Fibroblast of skin of right quadriceps (primary cell): Measurements from ENCODE around the gene MUC2.

Experiments used
- DNase-seq: peaks from one replicate; pipeline ENCODE4 v3.0.0-alpha.2; 2013

Gene MUC2

DNA sequence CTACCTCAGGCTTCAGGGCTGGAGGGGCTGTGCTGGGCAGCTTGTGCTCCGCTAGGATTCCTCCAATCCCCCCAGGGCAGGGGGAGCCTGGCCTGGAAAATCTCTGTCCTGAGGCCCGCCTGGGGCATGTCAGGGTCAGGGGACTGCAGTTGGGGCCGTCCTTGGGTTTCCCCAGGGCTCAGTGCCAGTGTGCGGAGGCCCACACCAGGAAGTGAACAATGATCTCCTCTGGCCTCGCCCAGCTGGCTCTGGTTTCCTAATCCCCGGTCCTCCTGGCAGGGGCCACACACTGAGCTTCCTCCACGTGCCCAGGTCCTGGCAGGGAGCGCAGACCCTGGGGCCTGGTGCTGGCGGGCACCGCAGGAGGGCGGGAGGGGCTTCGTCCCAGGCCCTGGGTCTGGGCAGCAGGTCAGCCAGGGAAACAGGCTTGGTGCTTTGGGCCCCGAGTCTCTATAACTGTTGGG, 1.4 kb upstream of the MUC2 start:
- no peak for DNase-seq

DNA sequence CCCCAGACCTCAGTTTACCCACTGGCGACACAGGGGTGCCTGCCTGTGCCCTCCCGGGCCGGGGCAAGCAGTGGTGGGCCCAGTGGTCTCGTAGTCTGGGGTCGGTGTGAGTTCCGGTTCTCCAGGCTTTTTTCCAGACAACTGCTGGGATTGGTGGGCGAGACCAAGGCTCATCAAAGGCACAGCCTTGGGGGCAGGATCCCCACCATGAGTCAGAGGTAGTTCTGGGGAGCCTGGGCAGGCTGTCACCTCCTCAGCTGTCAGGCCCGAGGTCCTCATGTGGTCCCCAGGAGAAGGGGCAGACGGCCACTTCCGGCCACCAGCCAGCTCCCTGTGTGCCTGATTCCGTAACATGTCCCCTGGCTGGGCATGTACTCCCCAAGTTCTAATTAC, 827 bp upstream of the MUC2 start:
- DNase-seq, result no peak

DNA sequence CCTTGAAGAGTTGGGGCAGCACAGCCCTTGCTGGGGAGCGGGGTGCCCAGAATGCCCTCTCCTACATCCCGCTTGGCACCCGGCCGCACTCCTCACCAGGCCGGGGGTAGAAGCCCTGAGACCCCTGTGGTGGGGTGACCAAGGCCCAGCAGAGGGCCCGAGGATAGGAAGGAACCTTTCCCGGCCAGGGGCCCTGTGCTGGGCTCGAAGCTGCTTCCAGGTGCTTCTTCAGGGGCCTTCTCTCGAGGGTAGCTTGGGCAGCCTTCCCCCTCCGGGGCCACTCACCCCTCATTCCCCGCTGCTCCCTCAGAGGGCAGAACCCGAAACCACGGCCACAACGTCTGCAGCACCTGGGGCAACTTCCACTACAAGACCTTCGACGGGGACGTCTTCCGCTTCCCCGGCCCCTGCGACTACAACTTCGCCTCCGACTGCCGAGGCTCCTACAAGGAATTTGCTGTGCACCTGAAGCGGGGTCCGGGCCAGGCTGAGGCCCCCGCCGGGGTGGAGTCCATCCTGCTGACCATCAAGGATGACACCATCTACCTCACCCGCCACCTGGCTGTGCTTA, 752 bp downstream of the MUC2 start:
- DNase-seq, result no peak

DNA sequence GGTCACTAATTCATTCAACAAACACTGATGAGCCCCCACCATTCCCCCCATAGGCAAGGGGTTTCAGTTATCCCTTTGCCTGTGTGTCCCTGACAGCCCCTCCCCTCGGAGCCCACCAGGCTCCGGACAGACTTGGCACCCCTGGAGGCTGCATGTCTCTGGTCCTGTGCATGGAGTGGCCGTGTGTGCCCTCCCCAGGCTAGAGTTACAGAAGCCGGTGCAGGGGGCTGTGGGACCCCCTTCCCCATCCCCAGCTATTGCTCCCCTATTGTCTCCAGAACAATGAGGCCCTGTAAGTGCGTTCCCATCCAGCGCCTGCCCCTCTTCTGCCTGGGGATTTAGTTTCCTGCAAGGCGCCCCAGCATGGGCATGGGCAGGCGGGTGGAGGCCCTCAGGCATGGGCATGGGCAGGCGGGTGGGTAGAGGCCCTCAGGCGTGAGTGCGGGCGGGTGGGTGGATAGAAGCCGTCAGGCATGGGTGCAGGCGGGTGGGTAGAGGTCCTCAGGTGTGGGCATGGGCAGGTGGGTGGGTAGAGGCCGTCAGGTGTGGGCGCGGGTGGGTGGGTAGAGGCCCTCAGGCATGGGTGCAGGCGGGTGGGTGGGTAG, 1.5 kb downstream of the MUC2 start:
- DNase-seq, result no peak

DNA sequence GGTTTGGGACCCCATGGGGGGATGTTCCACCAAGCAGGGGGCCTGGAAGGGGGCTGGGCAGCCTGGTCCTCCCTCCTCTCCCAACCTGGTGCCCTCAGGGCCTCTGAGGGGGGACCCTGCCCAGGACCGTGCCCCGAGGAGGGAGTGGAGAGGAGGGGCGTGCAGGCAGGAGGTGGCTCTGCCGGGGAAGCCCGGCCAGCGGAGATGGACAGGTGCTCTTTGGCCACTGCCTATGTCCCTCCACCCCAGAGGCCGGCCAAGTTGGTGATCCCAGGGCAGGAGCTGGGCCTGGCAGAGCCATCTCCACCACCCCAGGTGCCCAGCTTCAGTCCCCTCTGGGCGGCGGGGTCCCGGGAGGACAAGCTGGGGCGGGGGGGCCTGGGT, 2.4 kb downstream of the MUC2 start:
- DNase-seq, result no peak

DNA sequence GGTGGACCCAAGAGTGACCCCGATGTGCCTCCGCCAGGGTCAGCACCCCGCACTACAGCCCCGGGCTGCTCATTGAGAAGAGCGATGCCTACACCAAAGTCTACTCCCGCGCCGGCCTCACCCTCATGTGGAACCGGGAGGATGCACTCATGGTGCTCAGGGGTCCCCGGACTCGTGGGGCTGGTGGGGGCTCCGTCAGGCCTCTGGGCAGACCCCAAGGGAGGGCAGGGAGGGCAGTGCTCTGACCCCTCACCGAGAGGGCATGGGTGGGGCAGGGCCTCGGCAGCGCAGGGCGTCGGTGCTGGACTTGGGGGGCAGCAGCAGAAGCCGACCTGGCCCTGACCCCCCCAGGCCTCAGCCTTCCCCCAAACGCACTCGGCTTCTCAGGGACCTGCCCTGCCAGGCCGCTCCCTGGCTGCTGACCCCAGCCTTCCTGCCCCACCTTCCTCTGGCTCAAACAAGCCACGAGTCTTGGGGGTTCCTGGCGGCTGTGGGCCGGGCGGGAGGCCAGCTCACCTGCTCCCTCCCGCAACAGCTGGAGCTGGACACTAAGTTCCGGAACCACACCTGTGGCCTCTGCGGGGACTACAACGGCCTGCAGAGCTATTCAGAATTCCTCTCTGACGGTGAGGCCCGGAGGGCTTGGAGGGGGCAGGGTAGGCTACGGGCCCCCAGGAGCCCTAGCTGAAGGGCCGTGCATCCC, 2.9 kb downstream of the MUC2 start:
- no peak for DNase-seq

DNA sequence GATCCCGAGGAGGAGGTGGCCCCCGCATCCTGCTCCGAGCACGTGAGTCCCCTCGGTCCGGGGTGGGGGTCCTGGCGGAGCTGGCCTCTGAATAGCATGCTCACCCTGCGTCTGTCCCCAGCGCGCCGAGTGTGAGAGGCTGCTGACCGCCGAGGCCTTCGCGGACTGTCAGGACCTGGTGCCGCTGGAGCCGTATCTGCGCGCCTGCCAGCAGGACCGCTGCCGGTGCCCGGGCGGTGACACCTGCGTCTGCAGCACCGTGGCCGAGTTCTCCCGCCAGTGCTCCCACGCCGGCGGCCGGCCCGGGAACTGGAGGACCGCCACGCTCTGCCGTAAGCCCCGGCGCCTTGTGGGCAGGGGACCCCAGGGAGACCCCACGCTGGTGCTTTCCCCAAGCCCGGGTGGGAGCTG, 3.5 kb downstream of the MUC2 start:
- DNase-seq, result no peak

DNA sequence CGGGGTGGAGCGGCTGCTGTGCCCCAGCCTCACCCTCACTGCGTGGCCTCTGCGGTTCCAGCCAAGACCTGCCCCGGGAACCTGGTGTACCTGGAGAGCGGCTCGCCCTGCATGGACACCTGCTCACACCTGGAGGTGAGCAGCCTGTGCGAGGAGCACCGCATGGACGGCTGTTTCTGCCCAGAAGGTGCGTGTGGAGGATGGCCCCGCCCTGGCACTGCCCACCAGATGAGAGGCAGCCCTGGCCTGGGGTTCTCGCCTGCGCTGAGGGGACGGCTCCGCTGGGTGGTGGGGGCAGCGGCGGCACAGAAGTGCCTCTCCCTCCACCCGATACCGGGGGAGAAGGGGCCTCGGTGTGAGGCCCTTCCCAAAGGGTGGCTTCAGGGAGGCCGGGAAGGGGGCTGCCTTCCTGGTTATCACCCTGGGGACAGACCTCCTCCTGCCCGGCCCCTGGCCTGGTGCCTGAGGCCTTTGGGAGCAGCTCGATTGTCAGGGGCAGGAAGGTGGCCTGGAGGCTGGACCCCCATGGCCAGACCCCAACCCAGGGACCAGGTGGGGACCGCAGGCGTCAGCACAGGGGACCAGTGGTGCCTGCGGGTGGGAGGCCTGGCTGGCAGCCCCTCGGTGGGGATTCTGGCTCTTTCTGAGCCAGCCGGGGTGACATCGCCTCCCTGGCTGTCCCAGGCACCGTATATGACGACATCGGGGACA, 7.1 kb downstream of the MUC2 start:
- no peak for DNase-seq

DNA sequence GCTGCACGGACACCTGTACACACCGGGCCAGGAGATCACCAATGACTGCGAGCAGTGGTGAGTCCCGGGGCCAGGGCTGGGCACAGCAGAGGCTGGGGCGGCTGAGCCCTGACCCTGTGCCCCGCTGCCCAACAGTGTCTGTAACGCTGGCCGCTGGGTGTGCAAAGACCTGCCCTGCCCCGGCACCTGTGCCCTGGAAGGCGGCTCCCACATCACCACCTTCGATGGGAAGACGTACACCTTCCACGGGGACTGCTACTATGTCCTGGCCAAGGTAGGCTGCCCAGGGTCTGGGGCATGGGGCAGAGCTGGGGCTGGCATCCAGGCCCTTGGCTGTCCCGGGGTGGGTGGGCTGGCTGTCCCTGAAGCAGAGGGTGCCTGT, 7.7 kb downstream of the MUC2 start:
- no peak for DNase-seq

DNA sequence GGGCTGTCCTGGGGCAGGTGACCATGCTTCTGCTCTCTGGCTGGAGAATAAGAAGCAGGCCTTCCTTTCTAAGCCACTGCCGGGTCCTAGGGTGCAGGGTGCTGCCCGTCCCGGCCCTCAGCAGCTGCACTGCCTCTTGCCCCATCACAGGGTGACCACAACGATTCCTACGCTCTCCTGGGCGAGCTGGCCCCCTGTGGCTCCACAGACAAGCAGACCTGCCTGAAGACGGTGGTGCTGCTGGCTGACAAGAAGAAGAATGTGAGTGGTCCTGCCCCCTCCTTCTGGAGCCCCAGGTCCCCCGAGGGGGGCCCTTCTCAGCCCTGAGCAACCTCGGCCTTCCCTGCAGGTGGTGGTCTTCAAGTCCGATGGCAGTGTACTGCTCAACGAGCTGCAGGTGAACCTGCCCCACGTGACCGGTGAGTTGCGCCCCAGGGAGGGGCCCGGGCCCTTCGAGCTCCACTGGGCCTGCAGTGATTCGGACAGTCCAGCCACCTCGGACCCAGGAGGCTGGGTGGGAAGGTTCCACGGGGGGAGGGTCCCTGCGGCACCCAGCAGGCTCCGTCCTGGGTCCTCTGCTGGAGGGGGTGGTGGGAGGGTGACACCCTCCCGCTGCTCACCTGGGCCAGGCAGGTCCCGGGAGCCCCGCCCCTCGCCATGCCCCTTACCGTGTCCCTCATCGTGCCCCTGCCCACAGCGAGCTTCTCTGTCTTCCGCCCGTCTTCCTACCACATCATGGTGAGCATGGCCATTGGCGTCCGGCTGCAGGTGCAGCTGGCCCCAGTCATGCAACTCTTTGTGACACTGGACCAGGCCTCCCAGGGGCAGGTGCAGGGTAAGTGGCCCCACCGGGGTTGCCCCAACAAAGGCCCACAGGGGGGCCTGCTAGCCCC, 8.3 kb downstream of the MUC2 start:
- no peak for DNase-seq

DNA sequence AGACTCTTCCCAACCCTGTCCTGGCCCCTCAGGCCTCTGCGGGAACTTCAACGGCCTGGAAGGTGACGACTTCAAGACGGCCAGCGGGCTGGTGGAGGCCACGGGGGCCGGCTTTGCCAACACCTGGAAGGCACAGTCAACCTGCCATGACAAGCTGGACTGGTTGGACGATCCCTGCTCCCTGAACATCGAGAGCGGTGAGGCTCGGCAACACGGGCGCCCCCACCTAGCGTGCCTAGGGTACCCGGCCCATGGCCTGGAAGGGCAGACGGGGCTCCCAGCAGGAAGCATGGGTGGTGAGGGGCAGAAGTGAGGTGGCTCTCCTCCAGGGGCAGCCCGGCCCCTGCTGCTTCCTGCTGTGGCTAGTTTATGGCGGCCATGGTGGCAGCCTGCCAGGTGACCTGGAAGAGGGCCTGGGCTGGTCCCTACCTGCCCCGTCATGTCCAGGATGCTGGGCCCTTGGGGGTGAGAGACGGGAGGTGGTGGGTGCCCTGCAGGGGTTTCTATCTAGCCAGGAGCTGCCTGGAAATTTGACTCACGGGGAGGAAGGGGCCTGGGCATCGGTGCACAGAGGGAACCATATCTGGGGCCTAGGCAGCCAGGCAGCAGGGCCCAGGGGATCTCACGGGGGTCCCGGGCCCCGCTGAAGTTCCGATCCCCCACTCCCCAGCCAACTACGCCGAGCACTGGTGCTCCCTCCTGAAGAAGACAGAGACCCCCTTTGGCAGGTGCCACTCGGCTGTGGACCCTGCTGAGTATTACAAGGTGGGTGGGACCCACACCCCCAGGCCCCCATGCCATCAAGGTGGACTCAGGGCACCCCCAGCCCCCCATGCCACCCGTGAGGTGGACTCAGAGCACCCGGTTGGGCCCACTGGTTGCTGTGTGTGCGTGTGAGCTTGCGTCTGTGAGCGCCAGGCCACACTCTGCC, 9.2 kb downstream of the MUC2 start:
- no peak for DNase-seq

DNA sequence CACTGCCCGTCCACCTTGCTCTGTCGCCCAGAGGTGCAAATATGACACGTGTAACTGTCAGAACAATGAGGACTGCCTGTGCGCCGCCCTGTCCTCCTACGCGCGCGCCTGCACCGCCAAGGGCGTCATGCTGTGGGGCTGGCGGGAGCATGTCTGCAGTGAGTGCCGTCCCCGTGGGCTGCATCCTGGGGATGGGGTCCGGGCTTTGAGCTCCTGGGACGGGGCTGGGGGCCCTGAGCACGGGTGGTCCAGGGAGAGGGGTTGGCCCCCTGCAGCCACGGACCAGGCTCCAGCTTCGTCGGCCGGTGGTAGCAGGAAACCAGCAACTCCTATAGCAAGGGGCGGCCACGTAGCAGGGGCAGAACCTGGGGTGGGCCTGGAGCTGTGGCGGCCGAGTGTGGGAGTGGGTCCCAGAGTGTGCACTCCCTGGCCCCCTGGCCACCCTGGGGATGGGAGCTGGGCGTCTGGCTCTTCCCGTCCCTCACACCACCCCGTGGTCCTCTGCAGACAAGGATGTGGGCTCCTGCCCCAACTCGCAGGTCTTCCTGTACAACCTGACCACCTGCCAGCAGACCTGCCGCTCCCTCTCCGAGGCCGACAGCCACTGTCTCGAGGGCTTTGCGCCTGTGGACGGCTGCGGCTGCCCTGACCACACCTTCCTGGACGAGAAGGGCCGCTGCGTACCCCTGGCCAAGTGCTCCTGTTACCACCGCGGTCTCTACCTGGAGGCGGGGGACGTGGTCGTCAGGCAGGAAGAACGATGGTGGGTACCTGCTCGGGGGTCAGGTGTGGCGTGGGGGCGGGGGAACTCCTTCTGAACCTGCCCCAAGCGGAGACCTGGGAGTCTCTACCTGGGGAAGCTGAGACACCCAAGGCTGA, 10.1 kb downstream of the MUC2 start:
- DNase-seq, result no peak

DNA sequence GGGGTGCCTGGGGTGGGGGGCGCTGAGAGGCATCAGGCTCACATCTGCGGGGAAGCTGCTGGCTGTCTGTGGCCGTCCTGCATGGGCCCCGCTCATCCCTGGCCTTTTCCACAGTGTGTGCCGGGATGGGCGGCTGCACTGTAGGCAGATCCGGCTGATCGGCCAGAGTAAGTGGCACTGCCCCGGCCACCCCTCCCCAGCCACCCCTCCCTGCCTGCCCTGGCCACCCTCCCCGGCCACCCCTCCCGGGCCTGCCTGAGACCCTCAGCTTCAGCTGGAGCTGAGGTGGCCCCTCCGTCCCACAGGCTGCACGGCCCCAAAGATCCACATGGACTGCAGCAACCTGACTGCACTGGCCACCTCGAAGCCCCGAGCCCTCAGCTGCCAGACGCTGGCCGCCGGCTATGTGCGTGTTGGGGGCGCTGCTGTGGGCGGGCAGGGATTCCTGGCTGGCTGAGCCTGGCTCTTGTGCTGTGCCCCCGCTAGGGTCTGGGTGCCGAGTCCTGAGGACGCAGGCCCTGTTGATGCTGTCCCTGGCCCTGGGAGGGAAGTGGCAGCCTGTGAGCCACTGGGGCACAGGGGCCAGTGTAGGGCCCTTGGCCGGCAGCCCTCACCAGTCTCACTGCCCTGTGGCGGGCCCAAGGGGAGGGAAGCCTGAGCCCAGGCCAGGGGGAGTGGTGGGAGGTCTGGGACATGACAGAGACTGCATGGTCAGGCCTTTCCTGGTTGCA, 10.9 kb downstream of the MUC2 start:
- no peak for DNase-seq

DNA sequence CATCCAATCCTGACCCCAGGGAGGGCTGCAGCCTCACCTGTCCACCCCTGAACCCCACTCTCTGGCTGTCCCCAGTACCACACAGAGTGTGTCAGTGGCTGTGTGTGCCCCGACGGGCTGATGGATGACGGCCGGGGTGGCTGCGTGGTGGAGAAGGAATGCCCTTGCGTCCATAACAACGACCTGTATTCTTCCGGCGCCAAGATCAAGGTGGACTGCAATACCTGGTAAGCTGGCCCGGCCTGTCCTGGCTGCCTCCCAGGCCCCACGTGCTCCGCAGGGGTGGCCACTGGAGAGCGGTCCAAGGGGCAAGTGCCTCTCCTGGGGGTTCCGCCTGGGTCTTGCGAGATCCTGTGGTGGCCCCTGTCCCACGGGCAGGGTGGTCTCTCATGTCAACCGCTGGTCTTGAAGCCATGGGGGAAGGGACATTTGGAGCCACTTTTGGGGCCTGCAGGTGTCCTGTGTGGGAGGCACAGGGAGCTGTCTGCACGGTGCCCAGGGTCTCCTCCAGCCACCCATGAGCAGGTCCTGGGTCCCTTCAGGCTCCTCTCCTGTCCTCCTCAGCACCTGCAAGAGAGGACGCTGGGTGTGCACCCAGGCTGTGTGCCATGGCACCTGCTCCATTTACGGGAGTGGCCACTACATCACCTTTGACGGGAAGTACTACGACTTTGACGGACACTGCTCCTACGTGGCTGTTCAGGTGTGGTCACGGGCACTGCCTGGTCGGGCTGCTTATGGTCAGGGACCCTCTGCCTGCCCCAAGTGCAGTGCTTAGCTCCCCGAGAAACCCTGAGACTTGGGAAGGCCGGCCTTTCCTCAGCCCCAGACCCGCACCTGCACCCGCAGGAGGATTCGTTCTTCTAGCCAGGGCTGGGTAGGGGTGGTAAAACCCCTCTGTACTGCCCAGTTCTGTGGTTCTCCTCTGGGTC, 11.8 kb downstream of the MUC2 start:
- no peak for DNase-seq

DNA sequence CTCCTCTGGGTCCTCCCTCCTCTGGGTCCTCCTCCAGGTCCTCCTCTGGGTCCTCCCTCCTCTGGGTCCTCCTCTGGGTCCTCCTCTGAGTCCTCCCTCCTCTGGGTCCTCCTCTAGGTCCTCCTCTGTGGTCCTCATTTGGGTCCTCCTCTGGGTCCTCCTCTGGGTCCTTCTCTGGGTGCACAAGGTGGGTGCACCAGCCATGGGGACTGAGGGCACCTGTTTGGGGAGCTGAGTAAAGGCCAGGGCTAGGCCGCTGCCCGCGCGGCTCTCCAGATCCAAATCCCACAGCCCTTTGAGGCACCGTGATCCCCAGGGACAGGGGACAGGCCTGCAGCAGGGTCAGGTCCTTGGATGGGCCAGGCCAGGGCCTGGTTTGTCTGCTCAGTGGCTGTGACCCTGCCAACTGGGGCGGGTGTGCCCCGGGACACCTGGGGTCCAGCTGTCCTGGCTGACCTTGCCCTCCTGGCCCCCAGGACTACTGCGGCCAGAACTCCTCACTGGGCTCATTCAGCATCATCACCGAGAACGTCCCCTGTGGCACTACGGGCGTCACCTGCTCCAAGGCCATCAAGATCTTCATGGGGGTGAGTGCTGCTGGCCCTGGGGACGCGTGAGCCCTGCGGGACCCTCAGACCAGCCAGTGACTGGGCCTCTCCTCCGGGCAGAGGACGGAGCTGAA, 12.7 kb downstream of the MUC2 start:
- no peak for DNase-seq

DNA sequence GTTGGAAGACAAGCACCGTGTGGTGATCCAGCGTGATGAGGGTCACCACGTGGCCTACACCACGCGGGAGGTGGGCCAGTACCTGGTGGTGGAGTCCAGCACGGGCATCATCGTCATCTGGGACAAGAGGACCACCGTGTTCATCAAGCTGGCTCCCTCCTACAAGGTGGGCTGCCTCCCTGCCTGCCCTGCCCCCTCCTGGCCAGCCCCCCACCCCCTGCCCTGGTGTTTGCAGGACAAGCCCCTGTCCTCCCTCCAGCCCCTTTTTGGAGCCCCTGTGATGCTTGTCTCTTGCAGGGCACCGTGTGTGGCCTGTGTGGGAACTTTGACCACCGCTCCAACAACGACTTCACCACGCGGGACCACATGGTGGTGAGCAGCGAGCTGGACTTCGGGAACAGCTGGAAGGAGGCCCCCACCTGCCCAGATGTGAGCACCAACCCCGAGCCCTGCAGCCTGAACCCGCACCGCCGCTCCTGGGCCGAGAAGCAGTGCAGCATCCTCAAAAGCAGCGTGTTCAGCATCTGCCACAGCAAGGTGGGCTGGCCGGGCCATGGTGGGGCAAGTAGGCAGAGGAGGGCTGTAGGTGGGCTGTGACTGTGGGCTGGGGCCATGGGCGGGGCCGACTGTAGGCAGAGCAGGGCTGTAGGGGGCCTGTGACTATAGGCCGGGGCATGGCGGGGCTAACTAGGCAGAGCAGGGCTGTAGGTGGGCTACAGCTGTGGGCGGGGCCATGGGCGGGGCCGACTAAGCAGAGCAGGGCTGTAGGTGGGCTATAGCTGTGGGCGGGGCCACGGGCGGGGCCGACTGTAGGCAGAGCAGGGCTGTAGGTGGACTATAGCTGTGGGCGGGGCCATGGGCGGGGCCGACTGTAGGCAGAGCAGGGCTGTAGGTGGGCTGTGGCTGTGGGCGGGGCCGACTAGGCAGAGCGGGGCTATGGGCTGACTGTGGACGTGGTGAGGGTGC, 13.6 kb downstream of the MUC2 start:
- DNase-seq, result no peak
